HG02970 (cell line): ENCODE results near the gene CTNNBIP1.
A peak's percentile ranks its signal among the peaks of the same experiment; 100 is the strongest.
"Not testable (repeated sequence)": the region's sequence is repeated elsewhere in the genome, so short reads cannot be mapped to it uniquely, and the experiment has no call there.

Experiments used
- ATAC-seq: cut with Tn5 transposase; IDR thresholded peaks from one replicate; pipeline ENCODE4 v1.9.1; 2021; ENCODE audit warnings: mild to moderate bottlenecking, moderate library complexity, moderate number of reproducible peaks; ENCODE audit not compliant: unreplicated experiment, low FRiP score

The CTNNBIP1 gene, protein sequence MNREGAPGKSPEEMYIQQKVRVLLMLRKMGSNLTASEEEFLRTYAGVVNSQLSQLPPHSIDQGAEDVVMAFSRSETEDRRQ

DNA sequence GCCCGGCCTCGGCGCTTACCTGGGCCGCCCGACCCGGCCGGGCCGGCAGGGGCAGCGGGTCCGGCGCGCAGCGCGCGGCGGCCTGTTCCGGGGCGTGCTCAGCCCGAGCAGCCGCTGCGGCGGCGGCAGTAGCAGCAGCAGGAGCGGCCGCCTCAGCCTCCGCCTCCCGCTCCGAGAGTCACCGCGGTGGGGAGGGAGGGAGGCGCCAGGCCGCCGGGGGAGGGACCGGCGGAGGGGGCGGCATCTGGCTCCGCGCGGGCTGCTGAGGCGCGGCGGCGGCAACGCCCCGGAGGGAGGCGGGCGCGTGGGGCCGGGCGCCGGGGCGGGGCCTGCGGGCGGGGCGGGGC, at the start of gene CTNNBIP1:
TSS of gene CTNNBIP1 (minus strand) at position 194 of the 347 bp plus-strand sequence. CDS start 38,205 bp downstream, outside the sequence.
- peak; percentile 79 for ATAC-seq

DNA sequence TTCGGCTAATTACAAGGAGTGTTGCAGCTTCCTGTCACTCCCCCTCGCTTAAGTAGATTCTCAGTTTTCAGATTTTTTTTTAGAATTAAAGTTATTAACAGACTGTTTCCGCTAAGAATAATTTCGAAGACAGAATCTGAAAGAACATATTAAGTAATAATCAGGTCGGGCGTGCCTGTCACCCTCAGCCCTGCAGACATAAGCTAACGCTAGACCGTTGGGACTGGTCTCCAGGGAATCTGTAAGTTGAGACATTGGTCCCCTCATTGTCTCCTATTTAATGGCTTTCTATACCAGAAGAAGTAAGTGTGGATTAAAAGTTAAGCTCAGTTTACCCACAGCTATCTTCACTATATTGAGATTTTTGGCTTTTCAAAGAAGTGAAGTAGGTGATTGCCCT, 47.7 kb upstream of the CTNNBIP1 start:
- no peak for ATAC-seq

DNA sequence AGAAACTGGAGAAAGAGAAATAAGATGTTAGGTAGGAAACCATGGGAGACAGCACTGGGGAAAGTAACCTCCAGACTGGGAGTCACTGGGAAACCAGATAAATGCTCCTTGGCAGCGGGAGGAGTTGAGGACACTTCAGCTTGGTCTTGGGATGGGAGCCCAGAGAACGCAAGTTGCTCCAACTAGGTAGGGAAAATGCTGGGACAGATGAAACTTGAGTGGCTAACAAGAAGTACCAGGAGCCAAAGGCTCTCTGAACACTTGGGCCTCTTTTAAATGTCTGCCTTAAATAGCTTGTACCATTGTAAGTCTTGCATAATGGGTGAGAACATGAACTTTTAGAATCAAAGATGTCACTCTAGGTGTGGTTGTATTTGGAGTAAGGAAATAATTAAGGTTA, 36.2 kb upstream of the CTNNBIP1 start:
- ATAC-seq = no peak

DNA sequence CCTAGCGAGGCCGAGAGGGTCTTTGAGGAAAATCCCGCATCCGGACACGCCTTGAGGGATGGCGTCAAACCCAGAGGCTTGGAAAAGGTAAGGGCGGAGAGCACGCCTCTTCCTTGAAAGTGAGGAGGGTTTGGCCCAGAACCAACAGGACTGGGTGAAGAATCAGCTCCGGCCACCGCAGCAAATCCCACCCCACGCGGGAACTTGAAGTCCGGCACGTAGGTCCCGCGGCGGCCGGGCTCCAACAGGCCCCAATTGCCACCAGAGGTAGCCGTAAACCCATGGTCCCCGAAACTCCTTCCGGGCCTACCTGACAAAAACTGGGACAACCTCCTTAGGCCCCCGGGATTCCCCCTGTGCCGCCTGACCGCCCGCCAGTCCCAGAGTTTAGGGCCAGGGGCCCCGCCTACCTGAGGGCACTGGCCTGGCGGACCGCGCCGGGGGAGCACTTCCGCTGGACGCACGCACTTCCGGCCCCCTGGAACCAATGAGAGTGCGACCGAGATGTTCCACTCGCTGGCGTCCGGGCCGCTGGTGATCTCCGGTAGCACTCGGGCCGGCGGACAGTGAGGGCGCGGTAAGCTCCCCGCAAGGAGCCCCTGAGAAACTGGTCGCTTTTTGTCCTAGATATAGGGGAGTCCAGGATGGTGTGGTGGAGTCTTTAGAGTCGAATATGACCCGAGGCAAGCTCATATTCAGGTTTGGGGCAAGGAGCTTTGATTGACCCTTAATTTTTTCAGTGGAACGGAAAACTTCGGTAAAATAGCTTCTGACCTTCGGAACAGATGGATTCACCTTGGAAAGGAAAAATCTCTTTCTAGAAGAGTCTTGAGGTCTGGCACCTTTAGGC, 33.1 kb upstream of the CTNNBIP1 start, which contains the start of the genes LZIC and NMNAT1:
TSS of gene LZIC (minus strand) at position 453 of the 850 bp plus-strand sequence. CDS start 6,772 bp downstream, outside the sequence.
TSS of gene NMNAT1 (plus strand) at position 537 of the 850 bp plus-strand sequence. CDS start 28,599 bp downstream, outside the sequence.
- ATAC-seq = peak; percentile 98

DNA sequence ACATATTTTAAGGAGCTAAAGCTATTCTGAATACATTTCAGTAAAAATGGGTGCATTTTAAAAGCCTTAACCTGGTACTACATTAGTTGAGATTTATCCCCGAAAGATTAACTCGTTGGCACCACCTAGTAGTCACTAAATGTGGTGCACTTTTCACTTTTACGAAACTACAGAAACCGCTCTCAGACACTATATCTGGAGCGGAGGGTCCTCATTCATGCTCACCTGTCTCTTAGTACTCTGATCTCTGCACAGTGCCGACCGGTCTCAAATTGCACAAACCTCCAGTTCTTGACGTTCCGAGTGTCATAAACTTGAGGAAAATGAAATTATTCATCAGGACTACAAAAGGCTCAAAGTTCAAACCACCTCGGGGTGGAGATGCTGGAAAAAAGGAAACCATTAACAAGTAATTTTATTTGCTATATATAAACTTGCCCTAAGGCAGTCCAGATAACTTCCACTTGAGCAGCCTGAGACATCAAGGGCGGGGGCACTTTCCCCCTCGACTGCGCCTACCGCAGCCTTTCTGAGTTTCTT, 32.4 kb upstream of the CTNNBIP1 start:
- no peak for ATAC-seq

DNA sequence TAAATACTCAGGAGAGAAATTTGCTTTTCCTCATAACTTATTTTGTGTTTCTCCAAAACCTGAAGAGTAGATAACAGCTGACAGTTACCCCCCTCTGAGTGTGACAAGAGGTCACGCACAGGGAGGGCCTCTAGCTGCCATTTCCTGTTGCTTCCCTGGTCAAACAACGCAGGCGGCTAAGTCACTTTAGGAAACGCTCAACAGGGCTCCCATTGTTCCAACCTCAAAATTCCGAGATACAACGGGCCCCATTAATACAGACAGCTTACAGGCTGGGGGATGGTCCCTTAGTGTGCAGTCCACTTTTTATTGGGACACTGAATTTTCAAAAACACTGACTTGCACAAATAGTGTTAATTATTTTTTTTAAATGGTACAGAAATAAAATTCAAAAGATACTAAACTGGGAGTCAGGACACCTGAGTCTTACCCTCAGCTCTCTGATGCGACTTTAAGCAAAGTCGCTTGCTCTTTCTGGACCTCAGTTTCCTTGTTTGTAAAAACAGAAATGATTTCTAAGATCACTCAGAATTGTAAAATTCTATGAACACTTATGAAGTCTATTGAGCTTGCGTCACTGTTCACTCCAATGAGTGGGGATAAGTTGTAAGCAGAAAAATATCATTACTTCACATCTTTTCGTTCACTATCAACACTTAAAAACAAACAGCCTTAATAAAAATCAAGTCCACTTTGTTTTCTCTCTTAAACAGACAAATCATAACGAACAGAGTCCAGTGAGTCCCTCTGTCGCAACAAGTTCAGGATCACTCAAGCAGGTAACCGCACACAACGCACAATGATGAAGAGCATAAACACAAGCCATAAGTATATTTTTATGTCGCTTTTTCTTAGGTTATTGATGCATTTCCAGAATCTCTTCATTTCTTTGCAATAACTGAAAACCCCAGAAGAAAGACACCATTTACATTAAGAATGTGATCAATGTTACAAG, 19.6 kb upstream of the CTNNBIP1 start:
- ATAC-seq = no peak

DNA sequence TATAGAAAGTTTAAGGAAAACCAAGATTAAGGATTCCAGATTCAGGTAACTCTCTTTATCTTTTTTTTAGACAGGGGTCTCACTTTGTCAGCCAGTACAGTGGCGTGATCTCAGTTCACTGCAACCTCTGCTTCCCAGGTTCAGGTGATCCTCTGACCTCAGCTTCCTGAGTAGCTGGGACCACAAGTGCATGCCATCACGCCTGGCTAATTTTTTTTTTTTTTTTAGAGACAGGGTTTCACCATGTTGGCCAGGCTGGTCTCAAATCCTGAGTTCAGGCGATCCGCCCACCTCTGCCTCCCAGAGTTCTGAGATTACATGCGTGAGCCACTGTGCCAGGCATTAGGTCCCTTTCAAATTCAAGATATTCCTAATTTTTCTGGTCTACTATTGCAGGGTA, 17.2 kb upstream of the CTNNBIP1 start:
- no peak for ATAC-seq

DNA sequence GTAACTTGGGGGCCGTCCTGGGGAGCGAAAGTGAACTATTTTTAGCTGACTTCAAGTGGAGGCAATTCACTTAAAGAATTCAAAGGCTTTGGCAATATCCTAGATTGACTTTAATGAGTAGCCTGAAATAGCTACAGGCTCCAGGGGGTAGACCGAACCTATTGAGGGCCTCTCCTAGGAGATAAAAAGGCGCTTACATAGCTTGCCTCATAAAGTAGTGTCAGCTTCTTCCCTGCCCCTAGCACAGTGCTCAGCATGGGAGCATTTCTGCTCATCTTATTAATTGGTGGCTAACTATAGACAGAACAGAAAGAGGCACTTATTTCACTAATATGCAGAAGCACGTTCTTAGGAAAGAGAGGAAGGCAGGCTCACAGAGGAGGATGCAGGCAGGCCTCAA, 12.3 kb upstream of the CTNNBIP1 start:
- ATAC-seq = no peak

DNA sequence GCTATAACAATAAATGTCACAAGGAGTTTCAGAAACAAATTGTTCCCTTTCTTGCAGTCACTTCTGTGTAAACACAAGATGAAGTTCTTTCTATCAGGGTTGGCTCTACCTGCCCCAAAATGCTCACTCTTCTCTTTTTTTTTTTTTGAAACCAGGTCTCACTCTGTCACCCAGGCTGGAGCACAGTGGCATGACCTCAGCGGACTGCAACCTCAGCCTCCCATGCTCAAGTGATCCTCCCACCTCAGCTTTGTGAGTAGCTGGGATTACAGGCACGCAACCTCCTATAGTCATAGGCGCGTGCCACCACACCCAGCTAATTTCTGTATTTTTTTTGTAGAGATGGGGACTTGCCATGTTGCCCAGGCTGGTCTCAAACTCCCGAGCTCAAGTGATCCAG, 10.5 kb upstream of the CTNNBIP1 start:
- ATAC-seq = no peak

DNA sequence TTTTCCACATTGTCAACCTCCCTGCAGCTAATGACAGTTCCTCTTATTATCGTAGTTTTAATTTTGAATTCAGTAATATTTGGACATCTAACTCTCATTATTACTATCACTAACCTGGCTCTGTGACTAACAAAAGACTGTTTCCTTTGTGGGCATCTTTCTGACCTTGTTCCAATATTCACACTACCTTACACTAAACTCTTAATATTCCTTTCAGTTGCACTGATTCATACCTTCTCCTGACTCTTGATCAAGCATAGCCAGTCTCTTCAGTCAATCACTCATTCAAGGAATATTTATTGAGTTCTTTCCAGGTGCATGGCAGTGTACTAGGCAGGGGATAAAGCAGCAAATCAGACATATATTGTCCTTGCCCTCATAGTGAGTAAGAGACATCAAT, 7.8 kb upstream of the CTNNBIP1 start:
- no peak for ATAC-seq

DNA sequence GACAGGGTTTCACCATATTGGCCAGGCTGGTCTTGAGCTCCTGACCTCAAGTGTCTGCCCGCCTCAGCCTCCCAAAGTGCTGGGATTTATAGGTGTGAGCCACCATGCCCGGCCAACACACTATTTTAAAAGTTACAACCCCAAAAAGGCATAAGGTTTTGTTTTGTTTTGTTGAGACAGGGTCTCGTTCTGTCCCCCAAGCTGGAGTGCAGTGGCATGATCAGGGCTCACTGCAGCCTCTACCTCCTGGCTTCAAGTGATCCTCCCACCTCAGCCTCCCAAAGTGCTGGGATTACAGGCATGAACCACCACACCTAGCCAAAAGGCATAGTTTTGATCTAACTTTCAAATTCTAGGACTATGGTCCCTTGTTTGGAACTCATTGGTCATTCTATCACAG, 7.4 kb upstream of the CTNNBIP1 start:
- not testable (repeated sequence) for ATAC-seq

DNA sequence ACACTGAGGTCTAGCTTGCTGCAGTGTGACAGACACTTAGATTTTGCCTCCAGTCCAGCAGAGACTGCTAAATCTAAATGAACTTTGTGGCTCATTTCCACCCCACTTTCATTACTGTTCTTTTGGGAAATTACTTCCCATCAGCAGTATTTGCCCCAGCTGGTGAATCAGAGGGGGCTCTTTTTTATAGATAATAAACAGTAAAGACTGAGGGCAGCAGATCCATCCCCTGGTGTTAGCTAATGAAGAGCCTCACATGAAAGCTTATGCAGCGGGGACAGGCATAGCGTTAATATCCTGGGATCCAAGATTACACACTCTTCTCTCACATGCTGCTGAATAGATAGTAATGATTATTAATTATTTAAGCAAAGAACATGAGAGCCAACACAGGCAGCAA, 6.4 kb upstream of the CTNNBIP1 start:
- no peak for ATAC-seq

DNA sequence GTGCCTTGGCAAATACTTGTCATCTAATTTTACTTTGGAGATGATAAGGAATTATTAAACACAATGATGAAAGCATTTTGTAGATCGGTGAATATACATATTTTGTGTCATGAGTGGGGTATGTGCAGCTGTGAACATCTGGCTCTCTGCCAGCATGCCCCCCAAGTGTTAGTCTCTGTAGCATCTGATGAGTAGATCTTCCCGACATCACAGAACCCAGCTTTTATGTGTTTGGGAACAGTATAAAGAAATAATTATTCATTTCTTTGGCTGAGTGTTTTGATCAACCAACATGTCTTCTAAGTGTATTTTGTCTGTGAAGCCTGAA, 4.5 kb upstream of the CTNNBIP1 start:
- ATAC-seq = no peak

DNA sequence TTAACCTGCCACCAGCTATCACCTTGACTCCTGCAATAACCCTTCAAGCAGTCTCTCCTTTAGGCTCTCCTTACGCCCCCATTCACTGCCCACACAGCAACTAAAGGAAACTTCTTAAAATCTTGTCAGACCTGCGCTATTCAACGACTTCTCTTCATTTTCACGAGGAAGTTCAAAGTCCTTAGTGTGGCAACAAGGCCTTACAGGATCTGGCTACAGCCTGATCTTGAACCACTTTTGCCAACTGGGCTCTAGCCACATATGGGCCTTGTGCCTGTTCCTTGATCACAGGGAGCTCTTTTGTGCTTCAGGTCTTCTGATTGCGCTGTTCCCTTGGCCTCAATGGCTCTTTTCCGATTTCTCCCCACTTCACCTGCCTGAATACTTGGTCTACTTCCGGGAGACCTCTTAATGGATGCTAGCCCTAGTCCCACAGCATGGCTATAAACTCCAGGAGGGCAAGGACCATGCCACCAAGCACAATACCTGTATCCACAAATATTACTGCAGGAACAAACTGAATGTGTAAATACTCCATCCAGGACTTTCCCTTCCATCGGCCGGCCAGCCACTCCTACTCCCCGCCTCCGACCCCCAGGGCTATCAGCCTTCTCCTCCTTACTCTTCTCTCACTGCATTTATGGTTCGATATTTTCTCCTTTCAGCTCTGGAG, 2.3 kb upstream of the CTNNBIP1 start:
- no peak for ATAC-seq

DNA sequence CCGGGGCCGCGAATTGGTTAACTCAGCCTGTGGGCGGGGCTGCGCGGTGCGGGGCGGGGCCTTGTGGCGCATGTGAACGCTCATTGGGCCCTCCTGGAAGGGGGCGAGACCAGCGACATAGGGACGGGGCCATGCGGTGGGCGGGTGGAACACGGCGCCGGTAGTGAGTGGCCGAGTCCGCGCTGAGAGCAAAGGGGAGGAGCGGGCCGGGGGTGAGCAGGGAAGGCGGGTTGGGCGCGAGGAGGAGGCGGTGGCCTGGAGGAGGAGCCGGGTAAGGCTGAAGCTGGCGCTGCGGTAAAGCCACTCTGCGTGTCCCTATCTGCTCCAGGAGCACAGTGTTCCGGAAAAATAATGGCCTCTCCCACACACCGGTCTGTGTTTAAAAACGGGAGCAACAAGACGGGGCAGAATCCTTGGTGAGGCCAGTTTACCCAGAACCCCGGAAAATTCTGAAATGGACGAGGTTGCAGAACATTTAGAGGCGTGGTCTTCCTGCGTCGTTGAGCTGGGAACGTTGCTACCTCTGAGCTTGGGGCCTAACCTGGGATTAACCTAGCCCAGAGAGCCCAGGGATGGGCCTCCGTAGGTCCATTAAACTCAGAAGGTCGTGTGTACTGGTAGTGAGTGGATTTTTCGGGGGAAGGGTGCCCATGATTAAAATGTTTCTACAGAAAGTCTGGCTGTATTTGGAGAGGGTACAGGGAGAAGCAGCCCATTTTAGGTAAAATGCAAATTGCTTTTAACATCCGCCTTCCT, 532 bp upstream of the CTNNBIP1 start:
- peak; percentile 96 for ATAC-seq

DNA sequence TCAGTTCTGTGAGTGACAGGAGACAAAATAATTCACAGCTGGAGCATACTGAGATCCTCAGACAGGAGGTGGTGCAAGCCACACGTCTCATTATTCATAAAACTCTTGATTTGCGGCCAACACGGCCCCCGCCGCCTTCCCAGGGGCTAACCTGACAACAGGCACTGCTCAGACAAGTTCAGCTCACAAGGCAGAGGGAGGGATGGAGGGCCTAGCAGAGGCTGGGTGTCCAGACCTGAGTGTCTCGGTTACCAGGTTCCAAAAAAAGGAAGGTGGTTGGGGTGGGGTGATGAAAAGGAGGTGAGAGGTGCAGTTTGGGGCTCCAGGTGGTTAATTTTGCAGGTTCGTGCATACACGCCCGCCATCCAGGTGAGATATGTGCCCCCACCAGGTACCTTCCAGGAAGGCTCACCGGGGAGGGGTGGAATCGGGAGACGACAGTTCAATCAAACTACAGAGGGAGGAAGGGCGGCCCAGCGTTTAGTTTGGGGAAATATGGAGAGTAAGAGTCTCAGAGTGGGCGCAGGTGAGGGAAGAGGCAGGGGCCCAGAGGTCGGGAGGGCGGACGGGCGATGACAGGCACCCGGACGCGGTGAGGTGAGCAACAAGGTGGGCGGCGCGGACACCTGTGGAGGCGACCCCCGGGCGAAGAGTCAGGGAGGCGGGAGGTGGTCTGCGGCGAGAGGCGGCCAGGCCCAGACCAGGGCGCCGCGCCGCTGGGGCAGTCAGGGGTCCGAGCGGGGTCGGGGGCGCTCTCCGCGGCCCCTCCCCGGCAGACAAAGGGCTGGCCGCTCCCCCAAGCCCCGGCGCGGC, 629 bp downstream of the CTNNBIP1 start:
- ATAC-seq = no peak

DNA sequence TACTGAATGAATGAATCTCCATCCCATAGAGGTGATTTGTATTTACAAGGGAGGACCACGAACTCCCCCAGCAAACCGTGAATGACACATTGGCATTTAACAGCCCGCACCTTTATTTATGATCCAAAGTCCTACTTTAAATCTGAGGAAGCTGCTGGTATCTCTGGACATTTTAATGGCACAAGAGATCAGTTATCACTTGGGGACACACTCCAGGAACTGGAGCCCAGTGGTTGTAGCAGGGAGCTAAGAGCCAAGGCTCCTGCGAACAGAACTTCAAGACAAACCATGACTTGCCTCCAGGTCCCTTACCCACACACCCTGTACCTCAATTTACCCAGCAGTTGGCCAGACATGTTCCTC, 1.2 kb downstream of the CTNNBIP1 start:
- no peak for ATAC-seq

DNA sequence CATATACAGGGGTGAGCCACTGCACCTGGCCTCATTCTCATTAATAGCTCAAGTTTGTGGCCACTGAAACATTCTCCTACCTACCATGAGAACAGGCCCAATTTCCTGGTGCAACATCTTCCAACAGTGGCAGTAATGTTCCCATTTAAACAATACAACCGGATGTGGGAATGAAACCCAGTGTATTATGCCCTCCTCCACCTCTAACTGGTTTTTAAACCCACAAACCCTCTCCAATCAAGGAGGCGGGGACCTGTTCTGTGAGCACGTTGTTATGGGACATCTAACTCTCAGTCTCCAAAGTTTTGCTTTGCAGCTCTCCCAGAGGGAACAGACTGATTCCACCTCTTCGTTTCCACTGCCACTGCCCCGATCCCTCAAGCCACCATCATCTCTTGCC, 2.6 kb downstream of the CTNNBIP1 start:
- ATAC-seq = no peak

DNA sequence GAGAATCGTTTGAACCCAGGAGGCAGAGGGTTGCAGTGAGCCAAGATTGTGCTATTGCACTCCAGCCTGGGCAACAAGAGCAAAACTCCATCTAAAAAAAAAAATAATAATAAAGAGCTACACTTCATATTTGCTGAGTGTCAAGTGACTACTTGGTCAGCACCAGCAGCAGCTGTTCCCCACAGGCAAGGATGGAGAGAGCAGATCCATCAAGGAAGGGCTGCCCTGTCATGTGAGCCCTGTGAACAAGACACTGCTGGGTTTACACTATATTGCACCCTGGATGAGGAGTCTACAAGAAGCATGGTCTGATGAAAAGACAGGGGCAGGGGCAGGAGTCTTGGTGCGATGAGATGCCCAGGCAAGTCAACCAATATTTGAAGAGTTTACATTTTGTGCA, 3.6 kb downstream of the CTNNBIP1 start:
- ATAC-seq = no peak
